ENCODE measurements around the gene TBC1D5.

- TF ChIP-seq CTCF (IDR thresholded peaks at IDR 0.05), result no peak
- TF ChIP-seq POLR2A (IDR thresholded peaks at IDR 0.05), result no peak
These were observed 19.1 kb upstream of the TBC1D5 start for GRCh38 chr3:17761563-17761962.

Measured in breast epithelium (tissue), 3 donors.